HCT116 (cell line): ENCODE measurements around the gene NFS1. TPM values are rescaled to one million over a fixed set of nuclear protein-coding genes. Genes with fewer than 3 reads are reported as not detected.
A peak's percentile ranks its signal among the peaks of the same experiment; 100 is the strongest.
"Not testable (repeated sequence)": the region's sequence is repeated elsewhere in the genome, so short reads cannot be mapped to it uniquely, and the experiment has no call there.

ENCODE experiments used
- ATAC-seq: fragments of 200-7000 bp; cut with Tn5 transposase; 2 replicates; pipeline ENCODE4 v1.9.1; 2020; ENCODE audit warnings: mild to moderate bottlenecking, moderate library complexity
- BruUV-seq: library from RNA; stranded (reverse); fragments of 400-500 nt; replicated peaks from 2 replicates; lab custom pipeline; 2021; lab: Mats Ljungman, UMichigan
- CTCF ChIA-PET: fragments of 300-600 bp; sonication (Branson Sonifier 250); formaldehyde crosslinking; loops from one replicate; lab custom pipeline; 2021; ENCODE audit warnings: antibody characterized with exemption; lab: Charles Lee
- POLR2A ChIA-PET: fragments of 300-600, 350-600 bp; sonication (Branson Sonifier 250); formaldehyde crosslinking; loops from one replicate; lab custom pipeline; 2021; ENCODE audit warnings: antibody characterized with exemption; lab: Charles Lee
- RAD21 ChIA-PET, 2 experiments: fragments of 300-600 bp; sonication (Branson Sonifier 250); formaldehyde crosslinking; loops; one replicate each; lab custom pipeline; 2023; ENCODE audit warnings: low total read pairs in 2 of 2; ENCODE audit not compliant: uncharacterized antibody in 2 of 2, unreplicated experiment in 2 of 2, low non-redundant PET in 1 of 2; lab: Charles Lee
- DNase-seq: peaks from one replicate; pipeline ENCODE4 v3.0.0-alpha.2; 2010; ENCODE audit warnings: low read depth, low spot score
- H2AFZ ChIP-seq: fragments of 200-600 bp; shearing (Covaris generic), sonication (generic); 2 replicates; pipeline ENCODE4 v1.6.1; 2017; ENCODE audit warnings: low read depth, mixed run types, mixed read lengths, antibody characterized with exemption, low read length; ENCODE audit not compliant: poor library complexity, severe bottlenecking
- H3K27ac ChIP-seq: 2 replicates; pipeline ENCODE4 v1.5.1; 2012; ENCODE audit warnings: low read depth, low read length
- H3K27me3 ChIP-seq: fragments of 200-600 bp; sonication (generic); 2 replicates; pipeline ENCODE4 v1.6.1; 2016; ENCODE audit warnings: mixed run types, low read length, mixed read lengths; ENCODE audit not compliant: insufficient read depth
- H3K36me3 ChIP-seq, 2 experiments: fragments of 200-500 bp in 1 of 2; fragments of 200-600 bp in 1 of 2; sonication (Bioruptor generic) in 1 of 2; sonication (generic) in 1 of 2; 2 replicates each; pipeline versions ENCODE4 v1.5.1 to v1.6.1; 2014 to 2016; ENCODE audit warnings: low read length in 2 of 2, inconsistent platforms in 1 of 2, mixed read lengths in 1 of 2, mixed run types in 1 of 2; ENCODE audit not compliant: insufficient read depth in 2 of 2, control insufficient read depth in 1 of 2
- H3K4me1 ChIP-seq, 2 experiments: fragments of 200-600 bp in 1 of 2; sonication (generic) in 1 of 2; 2 replicates each; pipeline versions ENCODE4 v1.5.1 to v1.6.1; 2012 to 2017; ENCODE audit warnings: low read length in 2 of 2, inconsistent platforms in 1 of 2, mild to moderate bottlenecking in 1 of 2, mixed read lengths in 1 of 2, mixed run types in 1 of 2, moderate library complexity in 1 of 2; ENCODE audit not compliant: insufficient read depth in 2 of 2, control insufficient read depth in 1 of 2
- H3K4me2 ChIP-seq: fragments of 200-600 bp; sonication (generic); 2 replicates; pipeline ENCODE4 v1.6.1; 2017; ENCODE audit warnings: mixed run types, low read length, mixed read lengths
- H3K4me3 ChIP-seq, 2 experiments: fragments of 200-600 bp in 1 of 2; sonication (generic) in 1 of 2; replicated peaks in 1 of 2; 2 replicates each; pipeline ENCODE4 v1.5.1; 2011 to 2016; ENCODE audit warnings: low read length in 2 of 2, control low read depth in 1 of 2, low read depth in 1 of 2, mild to moderate bottlenecking in 1 of 2, mixed read lengths in 1 of 2, mixed run types in 1 of 2
- H3K79me2 ChIP-seq: fragments of 200-600 bp; sonication (generic); 2 replicates; pipeline ENCODE4 v1.6.1; 2017; ENCODE audit warnings: mild to moderate bottlenecking, mixed run types, low read length, moderate library complexity, mixed read lengths; ENCODE audit not compliant: insufficient read depth
- H3K9ac ChIP-seq: fragments of 200-600 bp; sonication (generic); 2 replicates; pipeline ENCODE4 v1.6.1; 2016; ENCODE audit warnings: low read length, mixed read lengths
- H3K9me2 ChIP-seq: fragments of 200-600 bp; sonication (generic), shearing (Covaris generic); 2 replicates; pipeline ENCODE4 v1.6.1; 2017; ENCODE audit warnings: mixed run types, mild to moderate bottlenecking, moderate library complexity; ENCODE audit not compliant: insufficient read depth
- H3K9me3 ChIP-seq, 2 experiments: fragments of 200-500 bp in 1 of 2; fragments of 200-600 bp in 1 of 2; sonication (Bioruptor generic) in 1 of 2; sonication (generic) in 1 of 2; 2 replicates each; pipeline ENCODE4 v1.6.1; 2014 to 2017; ENCODE audit warnings: low read length in 2 of 2, mixed read lengths in 2 of 2, inconsistent platforms in 1 of 2, low read depth in 1 of 2, mild to moderate bottlenecking in 1 of 2, mixed run types in 1 of 2, moderate library complexity in 1 of 2; ENCODE audit not compliant: control insufficient read depth in 1 of 2, insufficient read depth in 1 of 2
- H4K20me1 ChIP-seq: fragments of 200-600 bp; sonication (generic), shearing (Covaris generic); 2 replicates; pipeline ENCODE4 v1.6.1; 2017; ENCODE audit warnings: mixed run types, mild to moderate bottlenecking, moderate library complexity; ENCODE audit not compliant: insufficient read depth
- CBX3 ChIP-seq: IDR thresholded peaks from 2 replicates; pipeline ENCODE4 v1.6.1; 2012; ENCODE audit warnings: low read depth
- RAD21 ChIP-seq: IDR thresholded peaks from 2 replicates; pipeline ENCODE4 v1.6.1; 2012; ENCODE audit warnings: low read depth, mild to moderate bottlenecking
- intact Hi-C: fragments of 100-400 bp; cut with micrococcal nuclease; formaldehyde crosslinking; loops from 2 replicates; pipeline ENCODE4 v1.10.0; 2022
- total RNA-seq: library from RNA; stranded (reverse); gene quantifications from one replicate; pipeline ENCODE4 v1.2.1, GENCODE V29; 2021; ENCODE audit not compliant: unreplicated experiment
- TF ChIP-seq, protein P1 (sequence below), 3 experiments: fragments of 200-600 bp in 1 of 3; sonication (generic) in 1 of 3; IDR thresholded peaks in 2 of 3; conservative IDR thresholded peaks in 1 of 3; 2 replicates each; pipeline ENCODE4 v1.5.1; 2012 to 2017; ENCODE audit warnings: low read depth in 2 of 3, low read length in 2 of 3, antibody characterized with exemption in 1 of 3, borderline replicate concordance in 1 of 3, control low read depth in 1 of 3, mild to moderate bottlenecking in 1 of 3, mixed read lengths in 1 of 3, mixed run types in 1 of 3, moderate library complexity in 1 of 3; ENCODE audit not compliant: insufficient read depth in 1 of 3

The NFS1 gene
- total RNA-seq, 1 experiment from 2014 or later: 33.9 TPM

DNA sequence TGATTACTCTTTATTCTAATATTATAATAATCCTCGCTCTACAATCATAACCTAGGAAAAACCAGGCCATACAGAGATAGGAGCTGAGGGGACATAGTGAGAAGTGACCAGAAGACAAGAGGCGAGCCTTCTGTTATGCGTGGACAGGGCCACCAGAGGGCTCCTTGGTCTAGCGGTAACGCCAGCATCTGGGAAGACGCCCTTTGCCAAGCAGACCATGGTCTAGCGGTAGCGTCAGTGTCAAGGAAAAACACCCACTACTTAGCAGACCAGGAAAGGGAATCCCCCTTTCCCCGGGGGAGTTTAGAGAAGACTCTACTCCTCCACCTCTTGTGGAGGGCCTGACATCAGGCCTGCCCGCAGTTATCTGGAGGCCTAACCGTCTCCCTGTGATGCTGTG is 12.3 kb downstream of the NFS1 start:
- H3K4me2 ChIP-seq, ATAC-seq, H3K79me2 ChIP-seq, H3K27me3 ChIP-seq, H3K4me1 ChIP-seq, intact Hi-C loops, H4K20me1 ChIP-seq, H3K9ac ChIP-seq, H3K9me3 ChIP-seq, BruUV-seq, H3K4me3 ChIP-seq, POLR2A ChIA-PET, H3K9me2 ChIP-seq, H3K27ac ChIP-seq, DNase-seq, RAD21 ChIA-PET, H2AFZ ChIP-seq: not testable (repeated sequence)
- TF ChIP-seq CBX3 (peak; percentile 48; the same call in 1 of the 2 replicates), RAD21 (peak; percentile 47)
- TF ChIP-seq, protein P1, sequence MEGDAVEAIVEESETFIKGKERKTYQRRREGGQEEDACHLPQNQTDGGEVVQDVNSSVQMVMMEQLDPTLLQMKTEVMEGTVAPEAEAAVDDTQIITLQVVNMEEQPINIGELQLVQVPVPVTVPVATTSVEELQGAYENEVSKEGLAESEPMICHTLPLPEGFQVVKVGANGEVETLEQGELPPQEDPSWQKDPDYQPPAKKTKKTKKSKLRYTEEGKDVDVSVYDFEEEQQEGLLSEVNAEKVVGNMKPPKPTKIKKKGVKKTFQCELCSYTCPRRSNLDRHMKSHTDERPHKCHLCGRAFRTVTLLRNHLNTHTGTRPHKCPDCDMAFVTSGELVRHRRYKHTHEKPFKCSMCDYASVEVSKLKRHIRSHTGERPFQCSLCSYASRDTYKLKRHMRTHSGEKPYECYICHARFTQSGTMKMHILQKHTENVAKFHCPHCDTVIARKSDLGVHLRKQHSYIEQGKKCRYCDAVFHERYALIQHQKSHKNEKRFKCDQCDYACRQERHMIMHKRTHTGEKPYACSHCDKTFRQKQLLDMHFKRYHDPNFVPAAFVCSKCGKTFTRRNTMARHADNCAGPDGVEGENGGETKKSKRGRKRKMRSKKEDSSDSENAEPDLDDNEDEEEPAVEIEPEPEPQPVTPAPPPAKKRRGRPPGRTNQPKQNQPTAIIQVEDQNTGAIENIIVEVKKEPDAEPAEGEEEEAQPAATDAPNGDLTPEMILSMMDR (IDR thresholded peaks at IDR 0.05 in 2 of 3, conservative IDR thresholded peaks at IDR 0.05 in 1 of 3; ENCODE audit: borderline replicate concordance in 1 of 3, insufficient read depth in 1 of 3, low read depth in 2 of 3, low read length in 2 of 3): peak; percentile 24 to 38 (median 25); a peak in 2 of 6 replicates
- H3K36me3 ChIP-seq: peaks cover 2 to 16% of the 10 kb centered on the region in 2 experiments; a peak in 3 of 4 replicates
- CTCF ChIA-PET: interaction anchor here (0.6 to 1.0 kb wide), 2 partner anchors 198 to 223 kb away, joined by 3 to 5 read pairs; no protein-coding TSS in a partner anchor

- H4K20me1 ChIP-seq, H3K4me1 ChIP-seq, H3K9me3 ChIP-seq, H3K9me2 ChIP-seq, ATAC-seq, H3K4me2 ChIP-seq, CTCF ChIA-PET, H3K9ac ChIP-seq, H2AFZ ChIP-seq, BruUV-seq, H3K27ac ChIP-seq, DNase-seq, H3K27me3 ChIP-seq, H3K79me2 ChIP-seq, intact Hi-C loops, H3K4me3 ChIP-seq, RAD21 ChIA-PET: not testable (repeated sequence)
- POLR2A ChIA-PET: interaction anchor here (0.7 kb wide), 1 partner anchor 308 kb away, joined by 4 read pairs; no protein-coding TSS in a partner anchor
- peaks cover 2 to 16% of the 10 kb centered on the region in 2 experiments; a peak in 2 of 4 replicates for H3K36me3 ChIP-seq
Measured at GRCh38 chr20:35685368-35685767, 13.8 kb downstream of the NFS1 start.
